RWPE2 (cell line): ENCODE results near the gene SIGLEC7.
"Not testable (repeated sequence)": the region's sequence is repeated elsewhere in the genome, so short reads cannot be mapped to it uniquely, and the experiment has no call there.

Experiments used
- ATAC-seq: fragments of 200-7000 bp; cut with Tn5 transposase; 3 replicates; pipeline ENCODE4 v1.9.1; 2021; ENCODE audit warnings: low read depth
- DNase-seq: peaks from one replicate; pipeline ENCODE4 v3.0.0-alpha.2; 2020; ENCODE audit warnings: low spot score
- H3K27ac ChIP-seq: fragments of 450-650 bp; 2 replicates; pipeline ENCODE4 v1.5.1; 2017; ENCODE audit warnings: mild to moderate bottlenecking; ENCODE audit not compliant: poor library complexity, severe bottlenecking
- H3K27me3 ChIP-seq: fragments of 250-450 bp; sonication (Bioruptor Pico); 2 replicates; pipeline ENCODE4 v1.5.1; 2021; ENCODE audit warnings: mild to moderate bottlenecking, moderate library complexity; ENCODE audit not compliant: insufficient read depth, poor library complexity, severe bottlenecking
- H3K36me3 ChIP-seq: fragments of 250-450 bp; sonication (Bioruptor Pico); 2 replicates; pipeline ENCODE4 v1.5.1; 2020; ENCODE audit warnings: low read depth, mild to moderate bottlenecking, moderate library complexity
- H3K4me1 ChIP-seq: fragments of 250-450 bp; sonication (Bioruptor Pico); 2 replicates; pipeline ENCODE4 v1.5.1; 2021; ENCODE audit warnings: mild to moderate bottlenecking, moderate library complexity; ENCODE audit not compliant: insufficient read depth, poor library complexity, severe bottlenecking
- H3K4me3 ChIP-seq: fragments of 250-450 bp; sonication (Bioruptor Pico); 2 replicates; pipeline ENCODE4 v1.5.1; 2021; ENCODE audit warnings: mild to moderate bottlenecking, moderate library complexity; ENCODE audit not compliant: severe bottlenecking
- H3K9me3 ChIP-seq: fragments of 250-450 bp; sonication (Bioruptor Pico); 2 replicates; pipeline ENCODE4 v1.5.1; 2021; ENCODE audit warnings: mild to moderate bottlenecking, moderate library complexity; ENCODE audit not compliant: severe bottlenecking
- TF ChIP-seq, protein P1 (sequence below): fragments of 450-650 bp; IDR thresholded peaks from one replicate; pipeline ENCODE4 v1.5.1; 2017; ENCODE audit warnings: mild to moderate bottlenecking, moderate library complexity; ENCODE audit not compliant: poor library complexity, severe bottlenecking

Gene SIGLEC7

GRCh38 chr19:51168564-51169282 is 26.6 kb downstream of the SIGLEC7 start:
- TF ChIP-seq, protein P1, sequence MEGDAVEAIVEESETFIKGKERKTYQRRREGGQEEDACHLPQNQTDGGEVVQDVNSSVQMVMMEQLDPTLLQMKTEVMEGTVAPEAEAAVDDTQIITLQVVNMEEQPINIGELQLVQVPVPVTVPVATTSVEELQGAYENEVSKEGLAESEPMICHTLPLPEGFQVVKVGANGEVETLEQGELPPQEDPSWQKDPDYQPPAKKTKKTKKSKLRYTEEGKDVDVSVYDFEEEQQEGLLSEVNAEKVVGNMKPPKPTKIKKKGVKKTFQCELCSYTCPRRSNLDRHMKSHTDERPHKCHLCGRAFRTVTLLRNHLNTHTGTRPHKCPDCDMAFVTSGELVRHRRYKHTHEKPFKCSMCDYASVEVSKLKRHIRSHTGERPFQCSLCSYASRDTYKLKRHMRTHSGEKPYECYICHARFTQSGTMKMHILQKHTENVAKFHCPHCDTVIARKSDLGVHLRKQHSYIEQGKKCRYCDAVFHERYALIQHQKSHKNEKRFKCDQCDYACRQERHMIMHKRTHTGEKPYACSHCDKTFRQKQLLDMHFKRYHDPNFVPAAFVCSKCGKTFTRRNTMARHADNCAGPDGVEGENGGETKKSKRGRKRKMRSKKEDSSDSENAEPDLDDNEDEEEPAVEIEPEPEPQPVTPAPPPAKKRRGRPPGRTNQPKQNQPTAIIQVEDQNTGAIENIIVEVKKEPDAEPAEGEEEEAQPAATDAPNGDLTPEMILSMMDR: no peak
- DNase-seq (no peak), ATAC-seq (no peak)
- Histone ChIP-seq H3K27me3 (peaks cover 20% of the 10 kb centered on the region), H3K4me3 (no peak overlapping the region), H3K4me1 (no peaks in the 10 kb centered on the region), H3K9me3 (no peaks in the 10 kb centered on the region), H3K27ac (no peak overlapping the region), H3K36me3 (no peaks in the 10 kb centered on the region)

DNA sequence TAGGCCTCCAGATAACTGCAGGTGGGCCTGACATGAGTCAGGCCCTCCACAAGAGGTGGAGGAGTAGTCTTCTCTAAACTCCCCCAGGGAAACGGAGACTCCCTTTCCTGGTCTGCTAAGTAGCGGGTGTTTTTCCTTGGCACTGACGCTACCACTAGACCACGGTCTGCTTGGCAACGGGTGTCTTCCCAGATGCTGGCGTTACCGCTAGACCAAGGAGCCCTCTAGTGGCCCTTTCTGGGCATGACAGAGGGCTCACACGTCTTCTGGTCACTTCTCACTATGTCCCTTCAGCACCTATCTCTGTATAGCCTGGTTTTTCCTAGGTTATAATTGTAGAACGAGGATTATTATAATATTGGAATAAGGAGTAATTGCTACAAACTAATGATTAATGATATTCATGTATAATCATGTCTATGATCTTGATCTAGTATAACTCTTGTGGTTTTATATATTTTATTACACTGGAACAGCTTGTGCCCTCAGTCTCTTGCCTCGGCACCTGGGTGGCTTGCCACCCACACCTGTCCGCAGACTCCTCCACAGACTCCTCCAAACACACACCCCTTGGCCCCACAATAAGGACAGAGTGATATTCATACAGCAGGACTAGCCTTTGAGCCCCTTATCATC is 27.3 kb downstream of the SIGLEC7 start:
- not testable (repeated sequence) for H3K4me3 ChIP-seq, ATAC-seq, H3K4me1 ChIP-seq, H3K27ac ChIP-seq, DNase-seq, H3K36me3 ChIP-seq, H3K9me3 ChIP-seq
- TF ChIP-seq, protein P1: peak; percentile 85
- peaks cover 20% of the 10 kb centered on the region for H3K27me3 ChIP-seq

- ATAC-seq: no peak
- Histone ChIP-seq H3K4me1 (no peaks in the 10 kb centered on the region), H3K9me3 (no peaks in the 10 kb centered on the region), H3K4me3 (no peak overlapping the region), H3K36me3 (no peaks in the 10 kb centered on the region), H3K27ac (no peak overlapping the region), H3K27me3 (peaks cover 20% of the 10 kb centered on the region)
- no peak for DNase-seq
- TF ChIP-seq, protein P1: no peak
These were observed 30.1 kb downstream of the SIGLEC7 start for GRCh38 chr19:51172223-51172622.

DNA sequence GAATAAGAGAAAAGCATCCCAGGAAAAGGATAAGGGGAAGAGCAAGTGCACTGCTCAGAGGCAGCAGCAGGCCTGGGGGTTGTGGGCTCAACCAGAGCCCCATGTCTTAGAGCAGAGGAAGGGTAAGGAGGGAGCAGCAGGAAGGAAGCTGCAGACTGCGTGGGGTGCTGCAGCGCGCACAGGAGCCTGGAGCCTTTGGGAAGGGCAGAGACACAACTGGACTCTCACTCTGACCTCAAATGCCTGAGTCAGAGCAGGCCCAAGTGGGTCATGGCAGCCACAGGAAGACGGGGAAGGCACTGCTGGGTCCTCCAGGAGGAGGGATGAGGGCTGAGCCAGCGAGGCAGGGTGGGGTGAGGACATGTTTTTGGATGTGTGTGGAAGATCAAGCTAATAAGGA is 31.6 kb downstream of the SIGLEC7 start:
- TF ChIP-seq, protein P1: no peak
- no peak overlapping the region for H3K4me3 ChIP-seq
- H3K4me1 ChIP-seq: no peaks in the 10 kb centered on the region
- no peaks in the 10 kb centered on the region for H3K9me3 ChIP-seq
- DNase-seq (no peak), ATAC-seq (no peak)
- H3K27ac ChIP-seq: no peak overlapping the region
- no peaks in the 10 kb centered on the region for H3K36me3 ChIP-seq
- peaks cover 25% of the 10 kb centered on the region for H3K27me3 ChIP-seq

DNA sequence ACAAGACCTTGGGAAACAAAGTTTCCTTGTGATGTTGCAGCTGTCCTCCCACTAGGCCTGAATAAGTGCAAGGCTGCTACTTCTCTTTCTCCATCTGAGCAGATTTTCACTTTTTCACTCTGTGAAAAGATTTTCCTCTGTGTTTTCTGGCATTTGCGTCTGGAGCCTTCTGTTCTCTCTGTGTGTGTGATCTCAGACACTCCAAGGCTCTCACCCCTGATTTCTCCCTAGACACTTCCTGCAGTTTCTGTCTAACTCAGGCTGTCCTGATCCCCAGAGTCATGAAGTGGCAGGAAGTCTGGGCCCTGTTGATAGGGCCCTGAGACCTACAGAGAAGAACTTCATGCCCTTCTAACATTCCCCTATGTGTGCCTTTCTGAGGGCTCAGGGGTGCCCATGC is 37.2 kb downstream of the SIGLEC7 start:
- H3K4me3 ChIP-seq: no peak overlapping the region
- no peaks in the 10 kb centered on the region for H3K4me1 ChIP-seq
- TF ChIP-seq, protein P1: no peak
- no peaks in the 10 kb centered on the region for H3K9me3 ChIP-seq
- no peaks in the 10 kb centered on the region for H3K36me3 ChIP-seq
- DNase-seq (no peak), ATAC-seq (no peak)
- H3K27ac ChIP-seq: no peak overlapping the region
- peaks cover 4% of the 10 kb centered on the region for H3K27me3 ChIP-seq
